Astrocyte (in vitro differentiated cells and primary cell): Measurements from ENCODE around the gene NAIF1. TPM values are rescaled to one million over a fixed set of nuclear protein-coding genes. Genes with fewer than 3 reads are reported as not detected.

Experiments
- DNase-seq: peaks from one replicate; pipeline ENCODE4 v3.0.0-alpha.2; 2010; ENCODE audit warnings: low read depth
- FAIRE-seq: peaks from 2 replicates; lab custom pipeline; 2011; peaks lifted over from hg19 to GRCh38; lab: Jason Lieb, UNC
- H2AFZ ChIP-seq: 2 replicates; pipeline ENCODE4 v1.6.0; 2012; ENCODE audit warnings: low read depth, low read length, inconsistent platforms
- H3K27ac ChIP-seq: 2 replicates; pipeline ENCODE4 v1.5.1; 2011; ENCODE audit warnings: low read depth, low read length, inconsistent platforms
- H3K27me3 ChIP-seq: 2 replicates; pipeline ENCODE4 v1.6.0; 2011; ENCODE audit warnings: low read length, inconsistent platforms; ENCODE audit not compliant: insufficient read depth
- H3K36me3 ChIP-seq: 2 replicates; pipeline ENCODE4 v1.5.1; 2011; ENCODE audit warnings: low read length, inconsistent platforms; ENCODE audit not compliant: insufficient read depth
- H3K4me1 ChIP-seq: 2 replicates; pipeline ENCODE4 v1.5.1; 2011; ENCODE audit warnings: low read length, inconsistent platforms; ENCODE audit not compliant: insufficient read depth
- H3K4me2 ChIP-seq: 2 replicates; pipeline ENCODE4 v1.6.0; 2012; ENCODE audit warnings: low read length, inconsistent platforms
- H3K4me3 ChIP-seq: 2 replicates; pipeline ENCODE4 v1.5.1; 2011; ENCODE audit warnings: low read depth, mild to moderate bottlenecking, low read length, inconsistent platforms; ENCODE audit not compliant: insufficient read depth
- H3K79me2 ChIP-seq: 2 replicates; pipeline ENCODE4 v1.6.0; 2012; ENCODE audit warnings: mild to moderate bottlenecking, low read length, inconsistent platforms; ENCODE audit not compliant: insufficient read depth
- H3K9ac ChIP-seq: 2 replicates; pipeline ENCODE4 v1.6.0; 2012; ENCODE audit warnings: mild to moderate bottlenecking, low read length, inconsistent platforms
- H3K9me3 ChIP-seq: 2 replicates; pipeline ENCODE4 v1.5.1; 2012; ENCODE audit warnings: low read depth, mild to moderate bottlenecking, low read length, inconsistent platforms; ENCODE audit not compliant: insufficient read depth
- H4K20me1 ChIP-seq: 2 replicates; pipeline ENCODE4 v1.6.0; 2012; ENCODE audit warnings: low read length, inconsistent platforms; ENCODE audit not compliant: insufficient read depth
- H3K27ac Mint-ChIP-seq: one replicate; pipeline ENCODE4 v1.8.0; 2021; ENCODE audit warnings: mild to moderate bottlenecking, mixed read lengths; ENCODE audit not compliant: unreplicated experiment
- H3K27me3 Mint-ChIP-seq: one replicate; pipeline ENCODE4 v1.8.0; 2021; ENCODE audit warnings: low read depth, mixed read lengths; ENCODE audit not compliant: unreplicated experiment
- H3K36me3 Mint-ChIP-seq: one replicate; pipeline ENCODE4 v1.8.0; 2021; ENCODE audit warnings: low read depth, mixed read lengths; ENCODE audit not compliant: unreplicated experiment
- H3K4me1 Mint-ChIP-seq: one replicate; pipeline ENCODE4 v1.8.0; 2021; ENCODE audit warnings: low read depth, mixed read lengths; ENCODE audit not compliant: unreplicated experiment
- H3K4me3 Mint-ChIP-seq: one replicate; pipeline ENCODE4 v1.8.0; 2021; ENCODE audit warnings: mild to moderate bottlenecking, moderate library complexity, mixed read lengths; ENCODE audit not compliant: unreplicated experiment
- H3K9me3 Mint-ChIP-seq: one replicate; pipeline ENCODE4 v1.8.0; 2021; ENCODE audit warnings: mild to moderate bottlenecking, mixed read lengths; ENCODE audit not compliant: unreplicated experiment
- CTCF ChIP-seq: IDR thresholded peaks from 2 replicates; pipeline ENCODE4 v1.5.1; 2011; ENCODE audit warnings: low read depth, mild to moderate bottlenecking, inconsistent platforms, low read length, moderate library complexity; ENCODE audit not compliant: insufficient read depth
- EZH2 ChIP-seq: IDR thresholded peaks from 2 replicates; pipeline ENCODE4 v1.6.1; 2012; ENCODE audit warnings: mild to moderate bottlenecking, low read length, inconsistent platforms; ENCODE audit not compliant: insufficient read depth
- total RNA-seq: library from RNA; stranded (reverse); gene quantifications from 2 replicates; pipeline ENCODE4 v1.2.1, GENCODE V29; 2021

Gene NAIF1
- total RNA-seq, 1 donor from 2014 or later: 10.2 TPM

GRCh38 chr9:128107468-128108268 lies 40.5 kb upstream of the NAIF1 start:
- no peak overlapping the region for H3K4me3 Mint-ChIP-seq
- Histone ChIP-seq H3K79me2 (peaks cover 8% of the 10 kb centered on the region), H3K27ac (no peak overlapping the region), H3K4me1 (peaks cover 4% of the 10 kb centered on the region), H3K27me3 (no peaks in the 10 kb centered on the region), H2AFZ (no peak overlapping the region), H4K20me1 (peaks cover 30% of the 10 kb centered on the region), H3K9me3 (no peaks in the 10 kb centered on the region), H3K36me3 (peaks cover 30% of the 10 kb centered on the region), H3K9ac (no peak overlapping the region), H3K4me2 (no peak overlapping the region), H3K4me3 (no peak overlapping the region)
- peaks cover 4% of the 10 kb centered on the region for H3K4me1 Mint-ChIP-seq
- no peak for TF ChIP-seq CTCF
- no peak for TF ChIP-seq EZH2
- H3K27ac Mint-ChIP-seq: peak overlapping the region; percentile 41
- H3K27me3 Mint-ChIP-seq: no peaks in the 10 kb centered on the region
- no peaks in the 10 kb centered on the region for H3K9me3 Mint-ChIP-seq
- no peak for FAIRE-seq
- no peak for DNase-seq
- peaks cover 17% of the 10 kb centered on the region for H3K36me3 Mint-ChIP-seq

GRCh38 chr9:128106940-128107467 lies 39.9 kb upstream of the NAIF1 start:
- Histone ChIP-seq H3K27me3 (no peaks in the 10 kb centered on the region), H4K20me1 (peaks cover 30% of the 10 kb centered on the region), H3K36me3 (peaks cover 30% of the 10 kb centered on the region), H3K79me2 (peaks cover 14% of the 10 kb centered on the region), H3K9ac (no peak overlapping the region), H3K4me1 (peaks cover 4% of the 10 kb centered on the region), H3K27ac (no peak overlapping the region), H3K4me2 (no peak overlapping the region), H3K9me3 (no peaks in the 10 kb centered on the region), H2AFZ (no peak overlapping the region), H3K4me3 (no peak overlapping the region)
- DNase-seq (no peak), FAIRE-seq (no peak)
- Mint-ChIP-seq H3K36me3 (peaks cover 22% of the 10 kb centered on the region), H3K9me3 (no peaks in the 10 kb centered on the region), H3K27me3 (no peaks in the 10 kb centered on the region), H3K4me3 (no peak overlapping the region), H3K4me1 (peaks cover 4% of the 10 kb centered on the region), H3K27ac (no peak overlapping the region)
- TF ChIP-seq EZH2 (no peak), CTCF (no peak)
